Stimulated activated CD8-positive, alpha-beta memory T cell treated with anti-CD3 and anti-CD28 coated beads, Interleukin-2, amount 100 ng/mL, for 1 hour (primary cell): Measurements from ENCODE around the gene MYRF.
A peak's percentile ranks its signal among the peaks of the same experiment; 100 is the strongest.

Source experiments
- DNase-seq, 2 donors: peaks; one replicate each; pipeline ENCODE4 v3.0.0-alpha.2; 2020; ENCODE audit warnings: low read depth in 2 of 2

Gene MYRF

DNA sequence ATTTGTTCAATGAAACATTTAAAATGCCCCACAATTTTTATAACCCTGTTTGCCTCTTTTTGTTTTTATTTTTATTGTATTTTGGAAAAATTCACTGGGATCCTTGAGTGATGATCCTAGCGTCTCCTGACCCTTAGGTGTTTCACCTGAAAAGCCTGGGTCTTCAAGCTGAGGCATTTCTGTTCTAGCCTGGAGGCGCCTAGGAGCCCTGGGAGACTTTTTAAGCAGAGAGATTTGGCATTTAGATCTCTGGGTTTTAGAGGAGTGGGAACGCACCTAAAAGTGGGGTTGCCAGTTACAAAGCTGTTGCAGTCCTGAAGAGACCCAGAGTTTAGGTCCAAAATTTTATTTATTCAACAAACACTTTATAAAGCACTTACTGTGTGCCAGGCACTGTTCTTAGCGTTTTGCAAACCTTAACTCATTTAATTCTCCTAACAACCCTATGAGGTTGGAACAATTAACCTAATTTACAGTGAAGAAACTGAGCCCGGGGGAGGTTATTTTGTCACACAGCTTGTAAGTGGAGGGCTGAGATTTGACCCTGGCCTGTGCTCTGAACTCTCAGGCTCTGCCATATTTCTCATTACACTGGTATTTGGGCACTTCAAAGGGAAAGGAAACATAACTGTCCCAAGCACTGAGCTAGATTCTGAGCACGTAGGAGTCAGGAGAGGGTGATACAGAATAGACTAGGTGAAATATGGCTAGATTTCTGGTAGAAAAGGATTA, 65.2 kb downstream of the MYRF start:
- no peak for DNase-seq

- no peak for DNase-seq
Measured at GRCh38 chr11:61820174-61820573, 67.7 kb downstream of the MYRF start.

- DNase-seq, result no peak
Measured at GRCh38 chr11:61826930-61827570, 74.6 kb downstream of the MYRF start.

- peak in 1 of 2 donors; percentile 44 for DNase-seq
Measured at GRCh38 chr11:61827571-61828378, 75.3 kb downstream of the MYRF start, which contains the start of gene FADS2. FADS2 (plus strand) TSS chr11:61828300; CDS start chr11:61828391, 91 bp downstream.

DNA sequence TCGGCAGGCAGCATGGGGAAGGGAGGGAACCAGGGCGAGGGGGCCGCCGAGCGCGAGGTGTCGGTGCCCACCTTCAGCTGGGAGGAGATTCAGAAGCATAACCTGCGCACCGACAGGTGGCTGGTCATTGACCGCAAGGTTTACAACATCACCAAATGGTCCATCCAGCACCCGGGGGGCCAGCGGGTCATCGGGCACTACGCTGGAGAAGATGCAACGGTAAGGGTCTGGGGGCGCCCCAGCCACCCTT, 75.9 kb downstream of the MYRF start:
- no peak for DNase-seq

GRCh38 chr11:61828629-61829407, 76.4 kb downstream of the MYRF start:
- DNase-seq, result no peak

GRCh38 chr11:61829806-61830205, 77.4 kb downstream of the MYRF start:
- DNase-seq, result no peak

DNA sequence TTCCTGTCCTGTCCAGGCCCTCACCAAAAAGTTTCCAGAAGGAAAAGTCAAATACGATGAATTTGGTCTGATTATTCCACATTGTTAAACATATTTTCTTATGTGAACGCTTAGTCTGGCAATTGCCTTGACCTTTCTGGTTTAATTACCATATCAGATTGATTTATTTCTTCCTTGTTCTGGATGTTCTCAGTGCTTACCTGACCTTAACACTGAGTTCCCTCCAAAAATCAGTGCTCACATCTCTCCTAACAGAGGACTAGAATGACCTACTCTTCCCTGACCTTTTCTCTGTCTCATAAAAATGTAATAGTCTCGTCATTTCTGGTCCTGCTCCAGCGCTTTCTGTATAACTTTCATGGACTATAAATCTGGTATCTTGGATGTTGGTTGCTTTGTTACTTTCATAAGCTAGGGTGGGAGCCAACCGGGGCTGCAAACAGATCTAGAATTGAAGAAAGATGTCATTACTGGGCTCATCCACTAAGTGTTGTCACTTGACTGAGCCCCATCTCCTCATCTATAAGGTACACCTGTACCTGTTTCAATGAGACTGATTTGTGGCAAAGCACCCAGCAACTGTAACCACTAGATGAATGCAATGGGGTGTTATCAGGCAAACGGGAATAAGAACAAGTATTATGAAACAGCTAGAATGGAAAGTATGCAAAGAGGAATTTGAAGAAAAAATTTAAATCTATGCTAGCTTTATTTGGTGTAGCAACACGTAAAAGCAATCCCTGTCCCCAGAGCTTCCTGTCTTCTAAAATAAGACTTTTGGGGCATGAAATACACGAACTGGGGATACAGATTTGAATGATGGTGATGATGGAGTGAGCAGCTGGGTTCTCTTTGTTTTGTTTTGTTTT, 78.0 kb downstream of the MYRF start:
- DNase-seq, result no peak

GRCh38 chr11:61832207-61832606, 79.8 kb downstream of the MYRF start:
- DNase-seq, result no peak

GRCh38 chr11:61832754-61833153, 80.3 kb downstream of the MYRF start:
- DNase-seq, result no peak

GRCh38 chr11:61833471-61833870, 81.0 kb downstream of the MYRF start:
- no peak for DNase-seq

DNA sequence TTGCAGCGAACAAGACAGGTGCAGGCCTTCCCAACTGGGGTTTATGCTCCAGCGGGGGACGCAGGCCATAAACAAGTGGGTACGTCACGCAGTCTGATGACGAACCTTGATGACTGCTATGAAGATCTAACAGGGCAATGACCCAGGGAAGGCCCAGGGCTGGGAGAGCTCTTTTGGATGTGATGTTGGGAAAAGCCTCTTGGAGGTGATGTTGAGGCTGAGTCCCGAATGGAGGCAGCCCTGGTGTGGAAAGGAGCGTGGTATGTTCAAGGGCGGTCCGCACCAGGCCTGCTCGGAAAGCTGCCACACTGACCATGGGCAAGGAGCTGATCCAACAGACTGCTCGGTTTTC, 81.5 kb downstream of the MYRF start:
- DNase-seq, result no peak

DNA sequence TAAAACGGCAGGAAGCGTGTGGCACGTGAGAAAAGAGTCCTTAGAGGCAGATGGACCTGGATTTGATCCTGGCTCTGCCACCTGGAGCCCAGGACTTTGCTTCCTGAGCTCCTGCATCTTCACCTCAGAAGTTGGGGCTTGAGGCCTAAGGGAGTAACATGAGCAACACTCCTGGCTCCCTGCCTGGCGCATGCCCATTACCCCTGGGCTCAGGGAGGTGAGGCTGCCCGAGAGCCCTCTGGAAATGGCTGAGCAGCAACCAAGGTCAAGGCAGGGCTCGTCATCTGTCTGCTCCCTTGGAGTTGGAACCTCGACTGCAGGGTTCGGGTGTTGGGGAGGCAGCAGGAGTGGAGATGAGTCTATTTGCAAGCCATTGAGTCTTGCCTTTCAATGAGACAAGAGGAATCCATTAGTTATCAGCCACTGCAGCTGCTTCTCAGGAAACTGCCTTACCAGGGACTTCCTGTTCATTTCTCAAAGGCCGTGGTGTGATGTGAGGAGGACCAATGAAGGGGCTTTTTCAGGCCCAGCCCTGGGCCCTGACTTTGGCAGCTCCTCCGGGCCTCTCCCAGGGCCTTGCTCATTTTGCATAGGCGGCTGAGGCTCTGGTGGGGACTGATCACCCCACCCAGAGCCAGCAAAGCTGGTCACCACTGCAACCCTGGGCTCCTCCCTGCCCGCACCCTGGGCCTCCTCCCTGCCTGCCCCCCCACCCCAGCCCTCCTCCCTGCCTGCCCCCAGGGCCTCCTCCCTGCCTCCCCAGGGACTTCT, 82.0 kb downstream of the MYRF start:
- no peak for DNase-seq

- no peak for DNase-seq
Measured at GRCh38 chr11:61836193-61836592, 83.8 kb downstream of the MYRF start.

GRCh38 chr11:61837411-61838005, 85.1 kb downstream of the MYRF start:
- no peak for DNase-seq
